ENCODE results near the gene UNC13B. TPM values are rescaled to one million over a fixed set of nuclear protein-coding genes. Genes with fewer than 3 reads are reported as not detected.

The UNC13B gene
- total and polyA plus RNA-seq, 2 of the 8 experiments (the other 6 are each of a cell fraction or from before 2014, with no cell fraction given), result 23.1 to 51.7 TPM

Other genes with a start within 250 kb of the UNC13B start
- gene PHF24, start 203.7 kb upstream of the UNC13B start, total RNA-seq (2021; fragmentation: NEBNext Ultra II Directional; extraction: Animal tissue kit (Norgen Biotek cat#: 25700)), result 0.35 and 1.0 TPM in 2 replicates
- 0.13 and 0.29 TPM in 2 replicates for gene PHF24, start 203.7 kb upstream of the UNC13B start, polyA plus RNA-seq (2011; rRNA removed)
- gene DNAJB5, start 172.3 kb upstream of the UNC13B start, total RNA-seq (2021; fragmentation: NEBNext Ultra II Directional; extraction: Animal tissue kit (Norgen Biotek cat#: 25700)), result 34.1 and 38.0 TPM in 2 replicates
- 25.0 and 27.8 TPM in 2 replicates for gene DNAJB5, start 172.3 kb upstream of the UNC13B start, polyA plus RNA-seq (2011; rRNA removed)
- 375 and 379 TPM in 2 replicates for gene VCP, start 89.4 kb upstream of the UNC13B start, total RNA-seq (2021; fragmentation: NEBNext Ultra II Directional; extraction: Animal tissue kit (Norgen Biotek cat#: 25700))
- 159 and 173 TPM in 2 replicates for gene VCP, start 89.4 kb upstream of the UNC13B start, polyA plus RNA-seq (2011; rRNA removed)
- gene FANCG, start 82.1 kb upstream of the UNC13B start, total RNA-seq (2021; fragmentation: NEBNext Ultra II Directional; extraction: Animal tissue kit (Norgen Biotek cat#: 25700)), result 86.7 and 87.1 TPM in 2 replicates
- 66.6 and 75.2 TPM in 2 replicates for gene FANCG, start 82.1 kb upstream of the UNC13B start, polyA plus RNA-seq (2011; rRNA removed)
- 20.3 and 20.5 TPM in 2 replicates for gene PIGO, start 65.4 kb upstream of the UNC13B start, total RNA-seq (2021; fragmentation: NEBNext Ultra II Directional; extraction: Animal tissue kit (Norgen Biotek cat#: 25700))
- 31.3 and 41.0 TPM in 2 replicates for gene PIGO, start 65.4 kb upstream of the UNC13B start, polyA plus RNA-seq (2011; rRNA removed)
- gene STOML2, start 58.9 kb upstream of the UNC13B start, total RNA-seq (2021; fragmentation: NEBNext Ultra II Directional; extraction: Animal tissue kit (Norgen Biotek cat#: 25700)), result 203 and 208 TPM in 2 replicates
- 256 and 269 TPM in 2 replicates for gene STOML2, start 58.9 kb upstream of the UNC13B start, polyA plus RNA-seq (2011; rRNA removed)
- gene ATOSB, start 46.1 kb upstream of the UNC13B start, total RNA-seq (2021; fragmentation: NEBNext Ultra II Directional; extraction: Animal tissue kit (Norgen Biotek cat#: 25700)), result 6.4 and 6.9 TPM in 2 replicates
- gene ATOSB, start 46.1 kb upstream of the UNC13B start, polyA plus RNA-seq (2011; rRNA removed), result 10.4 and 13.3 TPM in 2 replicates